SK-N-SH (cell line): ENCODE data around the gene CCDC91. TPM values are rescaled to one million over a fixed set of nuclear protein-coding genes. Genes with fewer than 3 reads are reported as not detected.

Experiments
- CTCF ChIA-PET: fragments of 300-600, 350-600 bp; formaldehyde crosslinking; extraction: SDS; loops from one replicate; lab custom pipeline; 2021; lab: Yijun Ruan, JAX
- POLR2A ChIA-PET: fragments of 350-600 bp; sonication (Branson Sonifier 250); formaldehyde crosslinking; extraction: SDS; loops from one replicate; lab custom pipeline; 2020; ENCODE audit warnings: antibody characterized with exemption, inconsistent platforms; lab: Yijun Ruan, JAX
- DNase-seq: peaks from one replicate; pipeline ENCODE4 v3.0.0; 2012
- H2AFZ ChIP-seq: fragments of 200-600 bp; sonication (generic); 2 replicates; pipeline ENCODE4 v1.8.1; 2016; ENCODE audit warnings: antibody characterized with exemption, mild to moderate bottlenecking, low read depth
- H3F3A ChIP-seq: fragments of 200-600 bp; sonication (generic); replicated peaks from 2 replicates; pipeline ENCODE3; 2016; ENCODE audit warnings: antibody characterized with exemption, mild to moderate bottlenecking; ENCODE audit not compliant: insufficient read depth
- H3K27ac ChIP-seq, 2 experiments: fragments of 200-500 bp in 1 of 2; fragments of 200-600 bp in 1 of 2; sonication (Bioruptor generic) in 1 of 2; sonication (generic), shearing (Covaris generic) in 1 of 2; 2 replicates each; pipeline versions ENCODE4 v1.5.1 to v1.6.1; 2014 to 2016; ENCODE audit warnings: low read depth in 2 of 2, inconsistent platforms in 1 of 2, low read length in 1 of 2, mild to moderate bottlenecking in 1 of 2, mixed read lengths in 1 of 2
- H3K27me3 ChIP-seq: fragments of 200-600 bp; sonication (generic), shearing (Covaris generic); 2 replicates; pipeline ENCODE4 v1.6.1; 2016; ENCODE audit warnings: mixed run types; ENCODE audit not compliant: insufficient read depth
- H3K36me3 ChIP-seq, 2 experiments: fragments of 200-500 bp in 1 of 2; fragments of 200-600 bp in 1 of 2; sonication (Bioruptor generic) in 1 of 2; sonication (generic) in 1 of 2; replicated peaks in 1 of 2; 2 replicates each; pipeline versions ENCODE3 to v1.5.1; 2014 to 2016; ENCODE audit warnings: low read length in 1 of 2, mild to moderate bottlenecking in 1 of 2; ENCODE audit not compliant: insufficient read depth in 2 of 2, control insufficient read depth in 1 of 2
- H3K4me1 ChIP-seq, 2 experiments: fragments of 200-500 bp in 1 of 2; fragments of 200-600 bp in 1 of 2; sonication (Bioruptor generic) in 1 of 2; sonication (generic), shearing (Covaris generic) in 1 of 2; 2 replicates each; pipeline versions ENCODE4 v1.5.1 to v1.6.1; 2014 to 2016; ENCODE audit warnings: low read depth in 1 of 2, low read length in 1 of 2, mixed run types in 1 of 2; ENCODE audit not compliant: insufficient read depth in 2 of 2, control insufficient read depth in 1 of 2
- H3K4me2 ChIP-seq: fragments of 200-600 bp; sonication (generic), shearing (Covaris generic); 2 replicates; pipeline ENCODE4 v1.6.1; 2017; ENCODE audit warnings: mixed run types
- H3K4me3 ChIP-seq, 2 experiments: fragments of 200-500 bp in 1 of 2; fragments of 200-600 bp in 1 of 2; sonication (Bioruptor generic) in 1 of 2; sonication (generic), shearing (Covaris generic) in 1 of 2; 2 replicates each; pipeline versions ENCODE4 v1.5.1 to v1.8.1; 2014 to 2016; ENCODE audit warnings: low read depth in 2 of 2, inconsistent platforms in 1 of 2, low read length in 1 of 2, mild to moderate bottlenecking in 1 of 2, mixed read lengths in 1 of 2, moderate library complexity in 1 of 2
- H3K79me2 ChIP-seq: fragments of 200-600 bp; sonication (generic); 2 replicates; pipeline ENCODE4 v1.8.1; 2017; ENCODE audit warnings: mild to moderate bottlenecking; ENCODE audit not compliant: insufficient read depth
- H3K9ac ChIP-seq: fragments of 200-600 bp; sonication (generic); 2 replicates; pipeline ENCODE4 v1.6.1; 2017; ENCODE audit warnings: mixed run types
- H3K9me2 ChIP-seq: fragments of 200-600 bp; sonication (generic); 2 replicates; pipeline ENCODE4 v1.6.1; 2017; ENCODE audit warnings: mixed run types
- H3K9me3 ChIP-seq: fragments of 200-600 bp; sonication (generic); 2 replicates; pipeline ENCODE4 v1.6.1; 2017; ENCODE audit warnings: mixed run types, mild to moderate bottlenecking, moderate library complexity
- H4K20me1 ChIP-seq: fragments of 200-600 bp; sonication (generic); 2 replicates; pipeline ENCODE4 v1.6.1; 2017; ENCODE audit warnings: mild to moderate bottlenecking, mixed run types; ENCODE audit not compliant: insufficient read depth
- CHD2 ChIP-seq: fragments of 150-350 bp; IDR thresholded peaks from 2 replicates; pipeline ENCODE4 v1.6.1; 2018; ENCODE audit warnings: low read length; ENCODE audit not compliant: partially characterized antibody
- EP300 ChIP-seq, 2 experiments: IDR thresholded peaks; 2 replicates each; pipeline versions ENCODE4 v1.4.0 to v1.6.1; 2012; ENCODE audit warnings: borderline replicate concordance in 1 of 2, low read depth in 1 of 2, low read length in 1 of 2
- EZH2phosphoT487 ChIP-seq: fragments of 200-600 bp; sonication (generic); IDR thresholded peaks from 2 replicates; pipeline ENCODE4 v1.6.1; 2017; ENCODE audit warnings: low read depth, mixed run types, mild to moderate bottlenecking, antibody characterized with exemption, moderate library complexity, borderline replicate concordance
- MEF2A ChIP-seq: IDR thresholded peaks from 2 replicates; pipeline ENCODE4 v1.4.0; 2012; ENCODE audit warnings: low read depth, borderline replicate concordance
- MXI1 ChIP-seq: IDR thresholded peaks from 2 replicates; pipeline ENCODE4 v1.6.1; 2012; ENCODE audit warnings: mild to moderate bottlenecking, low read depth, low read length, improper control_type of control experiment
- NFIC ChIP-seq: IDR thresholded peaks from 2 replicates; pipeline ENCODE4 v1.4.0; 2012; ENCODE audit warnings: borderline replicate concordance
- POLR2AphosphoS5 ChIP-seq: IDR thresholded peaks from 2 replicates; pipeline ENCODE4 v1.6.1; 2012; ENCODE audit warnings: low read depth, low read length
- RAD21 ChIP-seq: IDR thresholded peaks from 2 replicates; pipeline ENCODE4 v1.6.1; 2012; ENCODE audit warnings: mild to moderate bottlenecking, low read length
- RFX5 ChIP-seq: IDR thresholded peaks from 2 replicates; pipeline ENCODE4 v1.6.1; 2012; ENCODE audit warnings: mild to moderate bottlenecking, improper control_type of control experiment, low read length
- SMC3 ChIP-seq: IDR thresholded peaks from 2 replicates; pipeline ENCODE4 v1.6.1; 2012; ENCODE audit warnings: low read depth, low read length, improper control_type of control experiment
- TAF1 ChIP-seq: IDR thresholded peaks from 2 replicates; pipeline ENCODE4 v1.6.1; 2012; ENCODE audit warnings: low read depth, mild to moderate bottlenecking, low read length, moderate library complexity, borderline replicate concordance
- TCF12 ChIP-seq: IDR thresholded peaks from 2 replicates; pipeline ENCODE4 v1.4.0; 2012
- WGBS: methylation state at CpG from one replicate; pipeline ENCODE4 v1.1.6; 2017; ENCODE audit warnings: low lambda C conversion rate; 5-methylcytosine and 5-hydroxymethylcytosine counted together
- polyA plus RNA-seq, 3 experiments: library from polyadenylated mRNA; depleted of rRNA; stranded (reverse); fragments of >200 nt; gene quantifications; 2 replicates each; pipeline ENCODE4 v1.2.3, GENCODE V29; 2012
- TF ChIP-seq, protein P1 (sequence below): IDR thresholded peaks from 2 replicates; pipeline ENCODE4 v1.6.1; 2012; ENCODE audit warnings: mild to moderate bottlenecking, low read depth, low read length, moderate library complexity
- TF ChIP-seq, protein P2 (sequence below): IDR thresholded peaks from 2 replicates; pipeline ENCODE4 v1.4.0; 2012; ENCODE audit warnings: low read depth, borderline replicate concordance
- TF ChIP-seq, protein P3 (sequence below): IDR thresholded peaks from 2 replicates; pipeline ENCODE4; 2012
- TF ChIP-seq, protein P4 (sequence below): IDR thresholded peaks from 2 replicates; pipeline ENCODE4 v1.4.0; 2012; ENCODE audit warnings: low read depth
- TF ChIP-seq, protein P5 (sequence below): fragments of 150-350 bp; IDR thresholded peaks from 2 replicates; pipeline ENCODE4 v1.6.1; 2016; ENCODE audit warnings: mild to moderate bottlenecking, low read depth, low read length

CCDC91 gene
- polyA plus RNA-seq, 1 of the 3 experiments (the other 2 are of a cell fraction) = 13.0 TPM

DNA sequence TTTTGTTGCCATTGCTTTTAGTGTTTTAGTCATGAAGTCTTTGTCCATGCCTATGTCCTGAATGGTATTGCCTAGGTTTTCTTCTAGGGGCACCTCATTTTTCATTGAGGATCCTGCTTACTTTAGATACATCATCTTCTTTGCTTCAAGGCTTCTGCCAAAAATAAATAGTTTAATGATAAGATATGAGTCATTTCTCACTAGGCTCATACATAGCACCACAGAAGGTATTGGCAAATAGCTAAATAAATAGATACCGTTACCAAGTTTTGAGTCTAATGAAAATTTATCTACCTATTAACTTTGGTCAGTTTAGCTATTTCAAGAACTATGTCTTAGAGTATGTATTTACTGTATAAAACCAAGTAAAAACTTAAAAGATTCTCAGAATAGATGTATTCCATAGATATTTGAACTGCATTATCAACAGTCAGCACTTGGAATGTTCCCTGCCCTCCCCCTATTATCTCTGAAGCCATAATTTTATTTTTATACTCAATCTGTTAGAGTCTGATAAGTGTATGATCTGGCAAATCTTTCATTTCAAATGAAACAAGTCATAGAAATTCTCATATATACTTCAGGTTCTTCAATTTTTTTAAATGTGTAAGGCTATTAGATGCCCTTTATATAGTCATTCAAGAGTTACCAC is 310.2 kb downstream of the CCDC91 start:
- TF ChIP-seq EZH2phosphoT487 (no peak), NFIC (no peak), TCF12 (no peak), MEF2A (no peak), TAF1 (no peak), RAD21 (no peak), POLR2AphosphoS5 (no peak), EP300 (IDR thresholded peaks at IDR 0.05; ENCODE audit: borderline replicate concordance in 1 of 2, low read depth in 1 of 2, low read length in 1 of 2) (no peak), MXI1 (no peak), RFX5 (no peak), SMC3 (no peak), CHD2 (no peak)
- TF ChIP-seq, protein P1, sequence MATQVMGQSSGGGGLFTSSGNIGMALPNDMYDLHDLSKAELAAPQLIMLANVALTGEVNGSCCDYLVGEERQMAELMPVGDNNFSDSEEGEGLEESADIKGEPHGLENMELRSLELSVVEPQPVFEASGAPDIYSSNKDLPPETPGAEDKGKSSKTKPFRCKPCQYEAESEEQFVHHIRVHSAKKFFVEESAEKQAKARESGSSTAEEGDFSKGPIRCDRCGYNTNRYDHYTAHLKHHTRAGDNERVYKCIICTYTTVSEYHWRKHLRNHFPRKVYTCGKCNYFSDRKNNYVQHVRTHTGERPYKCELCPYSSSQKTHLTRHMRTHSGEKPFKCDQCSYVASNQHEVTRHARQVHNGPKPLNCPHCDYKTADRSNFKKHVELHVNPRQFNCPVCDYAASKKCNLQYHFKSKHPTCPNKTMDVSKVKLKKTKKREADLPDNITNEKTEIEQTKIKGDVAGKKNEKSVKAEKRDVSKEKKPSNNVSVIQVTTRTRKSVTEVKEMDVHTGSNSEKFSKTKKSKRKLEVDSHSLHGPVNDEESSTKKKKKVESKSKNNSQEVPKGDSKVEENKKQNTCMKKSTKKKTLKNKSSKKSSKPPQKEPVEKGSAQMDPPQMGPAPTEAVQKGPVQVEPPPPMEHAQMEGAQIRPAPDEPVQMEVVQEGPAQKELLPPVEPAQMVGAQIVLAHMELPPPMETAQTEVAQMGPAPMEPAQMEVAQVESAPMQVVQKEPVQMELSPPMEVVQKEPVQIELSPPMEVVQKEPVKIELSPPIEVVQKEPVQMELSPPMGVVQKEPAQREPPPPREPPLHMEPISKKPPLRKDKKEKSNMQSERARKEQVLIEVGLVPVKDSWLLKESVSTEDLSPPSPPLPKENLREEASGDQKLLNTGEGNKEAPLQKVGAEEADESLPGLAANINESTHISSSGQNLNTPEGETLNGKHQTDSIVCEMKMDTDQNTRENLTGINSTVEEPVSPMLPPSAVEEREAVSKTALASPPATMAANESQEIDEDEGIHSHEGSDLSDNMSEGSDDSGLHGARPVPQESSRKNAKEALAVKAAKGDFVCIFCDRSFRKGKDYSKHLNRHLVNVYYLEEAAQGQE = no peak
- TF ChIP-seq, protein P2, sequence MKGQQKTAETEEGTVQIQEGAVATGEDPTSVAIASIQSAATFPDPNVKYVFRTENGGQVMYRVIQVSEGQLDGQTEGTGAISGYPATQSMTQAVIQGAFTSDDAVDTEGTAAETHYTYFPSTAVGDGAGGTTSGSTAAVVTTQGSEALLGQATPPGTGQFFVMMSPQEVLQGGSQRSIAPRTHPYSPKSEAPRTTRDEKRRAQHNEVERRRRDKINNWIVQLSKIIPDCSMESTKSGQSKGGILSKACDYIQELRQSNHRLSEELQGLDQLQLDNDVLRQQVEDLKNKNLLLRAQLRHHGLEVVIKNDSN = no peak
- TF ChIP-seq, protein P3, sequence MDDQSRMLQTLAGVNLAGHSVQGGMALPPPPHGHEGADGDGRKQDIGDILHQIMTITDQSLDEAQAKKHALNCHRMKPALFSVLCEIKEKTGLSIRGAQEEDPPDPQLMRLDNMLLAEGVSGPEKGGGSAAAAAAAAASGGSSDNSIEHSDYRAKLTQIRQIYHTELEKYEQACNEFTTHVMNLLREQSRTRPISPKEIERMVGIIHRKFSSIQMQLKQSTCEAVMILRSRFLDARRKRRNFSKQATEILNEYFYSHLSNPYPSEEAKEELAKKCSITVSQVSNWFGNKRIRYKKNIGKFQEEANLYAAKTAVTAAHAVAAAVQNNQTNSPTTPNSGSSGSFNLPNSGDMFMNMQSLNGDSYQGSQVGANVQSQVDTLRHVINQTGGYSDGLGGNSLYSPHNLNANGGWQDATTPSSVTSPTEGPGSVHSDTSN = no peak
- TF ChIP-seq, protein P4, sequence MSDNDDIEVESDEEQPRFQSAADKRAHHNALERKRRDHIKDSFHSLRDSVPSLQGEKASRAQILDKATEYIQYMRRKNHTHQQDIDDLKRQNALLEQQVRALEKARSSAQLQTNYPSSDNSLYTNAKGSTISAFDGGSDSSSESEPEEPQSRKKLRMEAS = no peak
- TF ChIP-seq, protein P5, sequence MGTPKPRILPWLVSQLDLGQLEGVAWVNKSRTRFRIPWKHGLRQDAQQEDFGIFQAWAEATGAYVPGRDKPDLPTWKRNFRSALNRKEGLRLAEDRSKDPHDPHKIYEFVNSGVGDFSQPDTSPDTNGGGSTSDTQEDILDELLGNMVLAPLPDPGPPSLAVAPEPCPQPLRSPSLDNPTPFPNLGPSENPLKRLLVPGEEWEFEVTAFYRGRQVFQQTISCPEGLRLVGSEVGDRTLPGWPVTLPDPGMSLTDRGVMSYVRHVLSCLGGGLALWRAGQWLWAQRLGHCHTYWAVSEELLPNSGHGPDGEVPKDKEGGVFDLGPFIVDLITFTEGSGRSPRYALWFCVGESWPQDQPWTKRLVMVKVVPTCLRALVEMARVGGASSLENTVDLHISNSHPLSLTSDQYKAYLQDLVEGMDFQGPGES = no peak
- Histone ChIP-seq H3K9me3 (no peaks in the 10 kb centered on the region), H3K27ac (no peak overlapping the region), H3K79me2 (no peaks in the 10 kb centered on the region), H3F3A (peaks cover 13% of the 10 kb centered on the region), H3K4me3 (no peak overlapping the region), H4K20me1 (no peaks in the 10 kb centered on the region), H3K36me3 (no peaks in the 10 kb centered on the region), H2AFZ (no peak overlapping the region), H3K4me2 (no peak overlapping the region), H3K4me1 (no peaks in the 10 kb centered on the region; a peak in 1 of 4 replicates), H3K9ac (no peak overlapping the region), H3K27me3 (no peaks in the 10 kb centered on the region), H3K9me2 (no peaks in the 10 kb centered on the region)
- CTCF ChIA-PET = no interaction called here
- no peak for DNase-seq
- WGBS = 94% methylated on average over 1 of the region's 1 CpG
- POLR2A ChIA-PET = no interaction called here
